EH (cell line): ENCODE data around the gene FOXD3.

ENCODE experiments used
- DNase-seq: peaks from one replicate; pipeline ENCODE4 v3.0.0-alpha.2; 2015; ENCODE audit warnings: low read depth

FOXD3 gene

DNA sequence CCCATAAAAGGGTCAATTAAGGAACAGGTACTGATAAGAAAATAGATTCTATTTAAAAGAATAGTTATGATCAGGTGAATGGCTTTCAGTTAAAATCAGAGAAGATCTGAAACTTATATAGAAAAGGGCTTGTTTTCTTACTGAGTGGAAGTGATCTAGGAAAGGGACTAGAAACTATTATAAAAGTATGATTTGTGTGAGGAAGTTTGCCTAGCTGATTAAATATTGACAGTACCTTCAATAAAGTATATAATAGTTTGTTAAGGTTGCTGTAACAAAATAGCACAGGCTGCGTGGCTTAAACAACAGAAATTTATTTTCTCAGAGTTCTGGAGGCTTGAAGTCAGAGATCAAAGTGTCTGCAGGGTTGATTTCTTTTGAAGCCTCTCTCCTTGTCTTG, 39.7 kb downstream of the FOXD3 start:
- DNase-seq, result no peak

DNA sequence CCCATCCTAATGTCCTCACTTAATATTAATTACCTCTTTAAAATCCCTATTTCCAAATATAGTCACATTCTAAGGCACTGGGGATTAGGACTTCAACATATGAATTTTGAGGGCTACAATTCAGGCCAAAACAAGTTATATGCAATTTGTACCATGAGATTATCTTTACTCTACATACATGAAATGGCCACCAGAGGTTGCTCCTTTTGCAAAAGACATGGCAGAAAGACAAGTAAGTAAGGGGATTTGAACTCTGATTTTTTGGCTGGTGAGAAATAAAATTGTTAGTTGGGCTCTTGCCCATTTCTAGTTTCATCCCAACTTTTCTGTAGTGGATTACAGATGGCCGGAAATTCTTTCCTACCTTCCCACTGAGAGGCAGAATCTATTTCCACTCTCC, 40.2 kb downstream of the FOXD3 start:
- DNase-seq, result no peak

DNA sequence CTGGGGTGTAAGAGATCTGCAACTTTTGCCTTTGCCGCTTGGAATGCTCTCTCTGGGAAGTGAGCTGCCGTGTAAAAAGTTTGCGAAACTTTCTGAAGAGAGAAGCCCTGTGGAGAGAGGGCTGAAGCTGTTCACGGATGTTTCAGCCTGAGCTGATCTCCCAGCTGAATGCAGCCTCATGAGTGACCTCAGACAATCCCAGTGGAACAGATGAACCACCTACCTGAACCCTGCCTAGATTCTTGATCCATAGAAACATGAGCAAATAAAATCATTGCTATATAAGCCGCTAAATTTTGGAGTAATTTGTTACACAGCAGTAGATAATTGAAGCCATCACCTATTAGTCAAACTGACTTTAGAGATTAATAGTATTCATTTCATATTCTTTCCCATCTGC, 40.6 kb downstream of the FOXD3 start:
- DNase-seq, result no peak

DNA sequence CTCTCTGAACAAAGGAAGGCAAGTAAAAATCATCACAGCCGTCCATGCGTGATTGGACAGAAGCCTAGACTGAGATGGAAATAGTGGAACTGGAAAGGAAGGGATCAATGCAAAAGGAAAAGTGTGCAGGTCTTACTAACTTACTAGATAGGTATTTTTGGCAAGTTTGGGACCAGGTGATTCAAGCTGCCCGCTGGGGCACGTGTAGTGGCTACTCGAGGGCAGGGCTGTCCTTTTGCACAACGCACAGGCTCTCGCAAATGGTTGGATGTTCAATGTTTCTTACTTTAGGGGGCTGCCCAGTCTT, 44.5 kb downstream of the FOXD3 start:
- DNase-seq, result no peak

GRCh38 chr1:63367215-63368103, 45.1 kb downstream of the FOXD3 start, which contains the start of gene ALG6:
Gene ALG6 (plus strand): TSS chr1:63367627. CDS start chr1:63370978, 3,351 bp downstream.
- peak; percentile 91 for DNase-seq

- DNase-seq, result no peak
Observed at GRCh38 chr1:63368131-63368530, 45.8 kb downstream of the FOXD3 start.
